Stimulated activated CD8-positive, alpha-beta memory T cell treated with anti-CD3 and anti-CD28 coated beads, Interleukin-2, amount 100 ng/mL, for 1 hour (primary cell): ENCODE results near the gene SLC9A7.
"Not testable (repeated sequence)": the region's sequence is repeated elsewhere in the genome, so short reads cannot be mapped to it uniquely, and the experiment has no call there.

Experiments
- DNase-seq, 2 donors: peaks; one replicate each; pipeline ENCODE4 v3.0.0-alpha.2; 2020; ENCODE audit warnings: low read depth in 2 of 2

SLC9A7 gene

GRCh38 chrX:46754036-46754435 is 4.9 kb downstream of the SLC9A7 start:
- no peak for DNase-seq

- no peak for DNase-seq
Measured at GRCh38 chrX:46750889-46751288, 8.0 kb downstream of the SLC9A7 start.

GRCh38 chrX:46744009-46744408 is 14.9 kb downstream of the SLC9A7 start:
- no peak for DNase-seq

GRCh38 chrX:46743046-46743445 is 15.9 kb downstream of the SLC9A7 start:
- no peak for DNase-seq

- DNase-seq, result no peak
Measured at GRCh38 chrX:46739736-46740135, 19.2 kb downstream of the SLC9A7 start.

- DNase-seq, result no peak
Measured at GRCh38 chrX:46737462-46737861, 21.5 kb downstream of the SLC9A7 start.

- DNase-seq, result no peak
Measured at GRCh38 chrX:46737041-46737440, 21.9 kb downstream of the SLC9A7 start.

- DNase-seq, result no peak
Measured at GRCh38 chrX:46735622-46736021, 23.3 kb downstream of the SLC9A7 start.

GRCh38 chrX:46733226-46733625 is 25.7 kb downstream of the SLC9A7 start:
- DNase-seq, result no peak

- no peak for DNase-seq
Measured at GRCh38 chrX:46730765-46731164, 28.2 kb downstream of the SLC9A7 start.

- DNase-seq, result no peak
Measured at GRCh38 chrX:46727441-46727840, 31.5 kb downstream of the SLC9A7 start.

- not testable (repeated sequence) for DNase-seq
Measured at GRCh38 chrX:46723569-46723927, 35.4 kb downstream of the SLC9A7 start.

GRCh38 chrX:46722742-46723568 is 36.0 kb downstream of the SLC9A7 start:
- no peak for DNase-seq

GRCh38 chrX:46716796-46717195 is 42.1 kb downstream of the SLC9A7 start:
- no peak for DNase-seq

GRCh38 chrX:46715997-46716396 is 42.9 kb downstream of the SLC9A7 start:
- DNase-seq, result no peak

- no peak for DNase-seq
Measured at GRCh38 chrX:46715530-46715929, 43.4 kb downstream of the SLC9A7 start.

GRCh38 chrX:46713672-46714490 is 45.0 kb downstream of the SLC9A7 start:
- no peak for DNase-seq

GRCh38 chrX:46712764-46713163 is 46.2 kb downstream of the SLC9A7 start:
- no peak for DNase-seq

GRCh38 chrX:46710927-46711623 is 47.8 kb downstream of the SLC9A7 start:
- no peak for DNase-seq

GRCh38 chrX:46710425-46710824 is 48.5 kb downstream of the SLC9A7 start:
- no peak for DNase-seq

GRCh38 chrX:46707274-46707965 is 51.5 kb downstream of the SLC9A7 start:
- DNase-seq, result no peak
